ENCODE results near the gene BPIFA3.
"Not testable (repeated sequence)": the region's sequence is repeated elsewhere in the genome, so short reads cannot be mapped to it uniquely, and the experiment has no call there.

BPIFA3 gene

GRCh38 chr20:33217052-33217451 lies at the start of gene BPIFA3:
BPIFA3 (plus strand) TSS chr20:33217352; CDS start chr20:33217537, 185 bp downstream.
- no peak for DNase-seq

GRCh38 chr20:33167859-33168258 lies 49.3 kb upstream of the BPIFA3 start, which contains the start of gene BPIFA2:
BPIFA2 (plus strand) TSS chr20:33168159; CDS start chr20:33169146, 987 bp downstream.
- no peak for DNase-seq

- no peak for DNase-seq
Observed at GRCh38 chr20:33169176-33169794, 47.9 kb upstream of the BPIFA3 start.

- DNase-seq, result no peak
Observed at GRCh38 chr20:33172781-33173180, 44.4 kb upstream of the BPIFA3 start.

GRCh38 chr20:33175123-33175522 lies 42.0 kb upstream of the BPIFA3 start:
- no peak for DNase-seq

GRCh38 chr20:33176101-33176500 lies 41.1 kb upstream of the BPIFA3 start:
- no peak for DNase-seq

- no peak for DNase-seq
Observed at GRCh38 chr20:33177866-33178265, 39.3 kb upstream of the BPIFA3 start.

- DNase-seq, result no peak
Observed at GRCh38 chr20:33178726-33179125, 38.4 kb upstream of the BPIFA3 start.

GRCh38 chr20:33180169-33180568 lies 37.0 kb upstream of the BPIFA3 start:
- no peak for DNase-seq

GRCh38 chr20:33181482-33182093 lies 35.6 kb upstream of the BPIFA3 start:
- DNase-seq, result no peak

- DNase-seq, result no peak
Observed at GRCh38 chr20:33183312-33183711, 33.8 kb upstream of the BPIFA3 start.

- not testable (repeated sequence) for DNase-seq
Observed at GRCh38 chr20:33185031-33185590, 32.0 kb upstream of the BPIFA3 start.

GRCh38 chr20:33187491-33187890 lies 29.7 kb upstream of the BPIFA3 start:
- DNase-seq, result no peak

GRCh38 chr20:33188421-33188820 lies 28.7 kb upstream of the BPIFA3 start:
- DNase-seq, result no peak

GRCh38 chr20:33191484-33191883 lies 25.7 kb upstream of the BPIFA3 start:
- no peak for DNase-seq

GRCh38 chr20:33191955-33192354 lies 25.2 kb upstream of the BPIFA3 start:
- DNase-seq, result no peak

GRCh38 chr20:33192912-33193501 lies 24.1 kb upstream of the BPIFA3 start:
- no peak for DNase-seq

- no peak for DNase-seq
Observed at GRCh38 chr20:33199026-33199425, 18.1 kb upstream of the BPIFA3 start.

- DNase-seq, result no peak
Observed at GRCh38 chr20:33202451-33202850, 14.7 kb upstream of the BPIFA3 start.

- no peak for DNase-seq
Observed at GRCh38 chr20:33203444-33203843, 13.7 kb upstream of the BPIFA3 start.

GRCh38 chr20:33209789-33210188 lies 7.4 kb upstream of the BPIFA3 start:
- no peak for DNase-seq

- DNase-seq, result no peak
Observed at GRCh38 chr20:33210371-33210770, 6.8 kb upstream of the BPIFA3 start.

- DNase-seq, result no peak
Observed at GRCh38 chr20:33211817-33212424, 5.2 kb upstream of the BPIFA3 start.

GRCh38 chr20:33224399-33224798 lies 7.2 kb downstream of the BPIFA3 start:
- DNase-seq, result no peak

Measured in activated CD4-positive, alpha-beta T cell treated with anti-CD3 and anti-CD28 coated beads for 1 hour (primary cell).